Measurements from ENCODE around the gene ZBTB37.

- no peak for TF ChIP-seq EP300 (IDR thresholded peaks at IDR 0.05; ENCODE audit: borderline replicate concordance)
- TF ChIP-seq RAD21 (IDR thresholded peaks at IDR 0.05; ENCODE audit: low read depth), result no peak
- TF ChIP-seq TAF1 (IDR thresholded peaks at IDR 0.05; ENCODE audit: low read depth), result no peak; the same call in 1 of the 2 replicates
- TF ChIP-seq MAX (IDR thresholded peaks at IDR 0.05), result no peak
- no peak for TF ChIP-seq FOXM1 (IDR thresholded peaks at IDR 0.05; ENCODE audit: borderline replicate concordance, low read depth)
- no peak for TF ChIP-seq TCF12 (IDR thresholded peaks at IDR 0.05; ENCODE audit: low read depth)
- TF ChIP-seq NFIC (IDR thresholded peaks at IDR 0.05), result no peak
Measured at GRCh38 chr1:173823781-173824314, 44.3 kb upstream of the ZBTB37 start.
